HCT116 (cell line): ENCODE data around the gene CAP2. TPM values are rescaled to one million over a fixed set of nuclear protein-coding genes. Genes with fewer than 3 reads are reported as not detected.

Experiments
- ATAC-seq: fragments of 200-7000 bp; cut with Tn5 transposase; 2 replicates; pipeline ENCODE4 v1.9.1; 2020; ENCODE audit warnings: mild to moderate bottlenecking, moderate library complexity
- BruUV-seq: library from RNA; stranded (reverse); fragments of 400-500 nt; replicated peaks from 2 replicates; lab custom pipeline; 2021; lab: Mats Ljungman, UMichigan
- CTCF ChIA-PET: fragments of 300-600 bp; sonication (Branson Sonifier 250); formaldehyde crosslinking; loops from one replicate; lab custom pipeline; 2021; ENCODE audit warnings: antibody characterized with exemption; lab: Charles Lee
- POLR2A ChIA-PET: fragments of 300-600, 350-600 bp; sonication (Branson Sonifier 250); formaldehyde crosslinking; loops from one replicate; lab custom pipeline; 2021; ENCODE audit warnings: antibody characterized with exemption; lab: Charles Lee
- RAD21 ChIA-PET, 2 experiments: fragments of 300-600 bp; sonication (Branson Sonifier 250); formaldehyde crosslinking; loops; one replicate each; lab custom pipeline; 2023; ENCODE audit warnings: low total read pairs in 2 of 2; ENCODE audit not compliant: uncharacterized antibody in 2 of 2, unreplicated experiment in 2 of 2, low non-redundant PET in 1 of 2; lab: Charles Lee
- DNase-seq: peaks from one replicate; pipeline ENCODE4 v3.0.0-alpha.2; 2010; ENCODE audit warnings: low read depth, low spot score
- H2AFZ ChIP-seq: fragments of 200-600 bp; shearing (Covaris generic), sonication (generic); 2 replicates; pipeline ENCODE4 v1.6.1; 2017; ENCODE audit warnings: low read depth, mixed run types, mixed read lengths, antibody characterized with exemption, low read length; ENCODE audit not compliant: poor library complexity, severe bottlenecking
- H3K27ac ChIP-seq: 2 replicates; pipeline ENCODE4 v1.5.1; 2012; ENCODE audit warnings: low read depth, low read length
- H3K27me3 ChIP-seq: fragments of 200-600 bp; sonication (generic); 2 replicates; pipeline ENCODE4 v1.6.1; 2016; ENCODE audit warnings: mixed run types, low read length, mixed read lengths; ENCODE audit not compliant: insufficient read depth
- H3K36me3 ChIP-seq, 2 experiments: fragments of 200-500 bp in 1 of 2; fragments of 200-600 bp in 1 of 2; sonication (Bioruptor generic) in 1 of 2; sonication (generic) in 1 of 2; 2 replicates each; pipeline versions ENCODE4 v1.5.1 to v1.6.1; 2014 to 2016; ENCODE audit warnings: low read length in 2 of 2, inconsistent platforms in 1 of 2, mixed read lengths in 1 of 2, mixed run types in 1 of 2; ENCODE audit not compliant: insufficient read depth in 2 of 2, control insufficient read depth in 1 of 2
- H3K4me1 ChIP-seq, 2 experiments: fragments of 200-600 bp in 1 of 2; sonication (generic) in 1 of 2; 2 replicates each; pipeline versions ENCODE4 v1.5.1 to v1.6.1; 2012 to 2017; ENCODE audit warnings: low read length in 2 of 2, inconsistent platforms in 1 of 2, mild to moderate bottlenecking in 1 of 2, mixed read lengths in 1 of 2, mixed run types in 1 of 2, moderate library complexity in 1 of 2; ENCODE audit not compliant: insufficient read depth in 2 of 2, control insufficient read depth in 1 of 2
- H3K4me2 ChIP-seq: fragments of 200-600 bp; sonication (generic); 2 replicates; pipeline ENCODE4 v1.6.1; 2017; ENCODE audit warnings: mixed run types, low read length, mixed read lengths
- H3K4me3 ChIP-seq, 2 experiments: fragments of 200-600 bp in 1 of 2; sonication (generic) in 1 of 2; replicated peaks in 1 of 2; 2 replicates each; pipeline ENCODE4 v1.5.1; 2011 to 2016; ENCODE audit warnings: low read length in 2 of 2, control low read depth in 1 of 2, low read depth in 1 of 2, mild to moderate bottlenecking in 1 of 2, mixed read lengths in 1 of 2, mixed run types in 1 of 2
- H3K79me2 ChIP-seq: fragments of 200-600 bp; sonication (generic); 2 replicates; pipeline ENCODE4 v1.6.1; 2017; ENCODE audit warnings: mild to moderate bottlenecking, mixed run types, low read length, moderate library complexity, mixed read lengths; ENCODE audit not compliant: insufficient read depth
- H3K9ac ChIP-seq: fragments of 200-600 bp; sonication (generic); 2 replicates; pipeline ENCODE4 v1.6.1; 2016; ENCODE audit warnings: low read length, mixed read lengths
- H3K9me2 ChIP-seq: fragments of 200-600 bp; sonication (generic), shearing (Covaris generic); 2 replicates; pipeline ENCODE4 v1.6.1; 2017; ENCODE audit warnings: mixed run types, mild to moderate bottlenecking, moderate library complexity; ENCODE audit not compliant: insufficient read depth
- H3K9me3 ChIP-seq, 2 experiments: fragments of 200-500 bp in 1 of 2; fragments of 200-600 bp in 1 of 2; sonication (Bioruptor generic) in 1 of 2; sonication (generic) in 1 of 2; 2 replicates each; pipeline ENCODE4 v1.6.1; 2014 to 2017; ENCODE audit warnings: low read length in 2 of 2, mixed read lengths in 2 of 2, inconsistent platforms in 1 of 2, low read depth in 1 of 2, mild to moderate bottlenecking in 1 of 2, mixed run types in 1 of 2, moderate library complexity in 1 of 2; ENCODE audit not compliant: control insufficient read depth in 1 of 2, insufficient read depth in 1 of 2
- H4K20me1 ChIP-seq: fragments of 200-600 bp; sonication (generic), shearing (Covaris generic); 2 replicates; pipeline ENCODE4 v1.6.1; 2017; ENCODE audit warnings: mixed run types, mild to moderate bottlenecking, moderate library complexity; ENCODE audit not compliant: insufficient read depth
- CBX3 ChIP-seq: IDR thresholded peaks from 2 replicates; pipeline ENCODE4 v1.6.1; 2012; ENCODE audit warnings: low read depth
- EGR1 ChIP-seq: IDR thresholded peaks from 2 replicates; pipeline ENCODE4 v1.6.1; 2012; ENCODE audit warnings: low read depth
- FOSL1 ChIP-seq: IDR thresholded peaks from 2 replicates; pipeline ENCODE4 v1.6.1; 2012; ENCODE audit warnings: low read depth
- JUND ChIP-seq: IDR thresholded peaks from 2 replicates; pipeline ENCODE4 v1.6.1; 2012
- POLR2AphosphoS5 ChIP-seq: IDR thresholded peaks from 2 replicates; pipeline ENCODE4 v1.6.1; 2011; ENCODE audit warnings: mild to moderate bottlenecking, low read depth, low read length, moderate library complexity
- RAD21 ChIP-seq: IDR thresholded peaks from 2 replicates; pipeline ENCODE4 v1.6.1; 2012; ENCODE audit warnings: low read depth, mild to moderate bottlenecking
- SIN3A ChIP-seq: IDR thresholded peaks from 2 replicates; pipeline ENCODE4 v1.6.1; 2012; ENCODE audit warnings: low read depth
- SP1 ChIP-seq: IDR thresholded peaks from 2 replicates; pipeline ENCODE4 v1.6.1; 2012; ENCODE audit warnings: low read depth
- ZNF274 ChIP-seq: fragments of 200-500 bp; sonication (Bioruptor generic); IDR thresholded peaks from 2 replicates; pipeline ENCODE4 v1.6.1; 2014; ENCODE audit warnings: mild to moderate bottlenecking, low read depth, low read length, inconsistent platforms
- intact Hi-C: fragments of 100-400 bp; cut with micrococcal nuclease; formaldehyde crosslinking; loops from 2 replicates; pipeline ENCODE4 v1.10.0; 2022
- total RNA-seq: library from RNA; stranded (reverse); gene quantifications from one replicate; pipeline ENCODE4 v1.2.1, GENCODE V29; 2021; ENCODE audit not compliant: unreplicated experiment
- TF ChIP-seq, protein P1 (sequence below): IDR thresholded peaks from 2 replicates; pipeline ENCODE4 v1.6.1; 2012
- TF ChIP-seq, protein P2 (sequence below): IDR thresholded peaks from 2 replicates; pipeline ENCODE4 v1.6.1; 2012; ENCODE audit warnings: low read depth
- TF ChIP-seq, protein P3 (sequence below): IDR thresholded peaks from 2 replicates; pipeline ENCODE4 v1.6.1; 2012

Gene CAP2
- total RNA-seq, 1 experiment from 2014 or later: 3.8 TPM

DNA sequence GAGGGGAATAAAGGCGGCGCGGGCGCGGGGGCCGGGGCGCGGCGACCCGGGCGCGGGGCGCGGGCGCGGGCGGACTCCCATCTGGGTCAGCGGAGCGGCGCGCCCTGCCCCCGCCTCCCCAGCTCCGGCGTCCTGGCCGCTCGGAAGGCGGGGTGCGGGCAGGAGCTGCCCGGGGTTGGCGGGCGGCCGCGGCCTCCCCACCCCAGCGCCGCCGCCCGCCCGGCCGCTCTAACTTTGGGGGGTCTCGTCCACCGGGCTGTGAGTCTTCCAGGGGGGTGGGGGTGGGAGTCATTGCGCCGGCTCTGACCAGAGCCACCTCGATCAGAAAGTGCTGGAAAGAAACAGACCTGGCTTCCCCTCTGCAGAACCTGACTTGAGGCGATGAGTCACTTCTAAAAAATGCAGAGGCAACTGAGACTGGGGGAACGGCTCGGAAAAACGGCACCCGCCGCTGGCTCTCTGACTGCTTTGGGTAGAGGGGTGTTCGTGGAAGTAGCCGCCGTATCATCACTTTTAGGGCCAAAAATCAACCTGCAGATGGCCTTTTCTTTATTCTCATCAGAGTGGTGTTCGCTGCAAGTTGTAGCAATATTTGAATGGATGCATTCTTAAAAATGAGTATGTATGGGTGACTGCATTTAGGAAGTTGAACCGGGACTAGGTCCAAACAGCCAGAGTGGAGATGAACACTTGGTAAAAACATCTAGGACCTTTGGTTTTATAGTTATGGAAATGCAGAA lies 667 bp downstream of the CAP2 start:
- DNase-seq (peak; percentile 64), ATAC-seq (peak; percentile 84)
- RAD21 ChIA-PET: interaction anchor here in 1 of 2 experiments (0.7 kb wide), 2 partner anchors 112 kb away, joined by 3 to 5 read pairs; no protein-coding TSS in a partner anchor
- peak overlapping the region; percentile 67 for H3K9ac ChIP-seq
- intact Hi-C loops: no loop called here
- TF ChIP-seq SP1 (0 out of 2 replicates have a peak, but pooled peaks have one; percentile 26), EGR1 (no peak), RAD21 (no peak), FOSL1 (peak; percentile 80), CBX3 (no peak), ZNF274 (no peak), POLR2AphosphoS5 (peak; percentile 49; the same call in 1 of the 2 replicates), JUND (peak; percentile 85), SIN3A (peak; percentile 58; the same call in 1 of the 2 replicates)
- TF ChIP-seq, protein P1, sequence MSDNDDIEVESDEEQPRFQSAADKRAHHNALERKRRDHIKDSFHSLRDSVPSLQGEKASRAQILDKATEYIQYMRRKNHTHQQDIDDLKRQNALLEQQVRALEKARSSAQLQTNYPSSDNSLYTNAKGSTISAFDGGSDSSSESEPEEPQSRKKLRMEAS: no peak
- TF ChIP-seq, protein P2, sequence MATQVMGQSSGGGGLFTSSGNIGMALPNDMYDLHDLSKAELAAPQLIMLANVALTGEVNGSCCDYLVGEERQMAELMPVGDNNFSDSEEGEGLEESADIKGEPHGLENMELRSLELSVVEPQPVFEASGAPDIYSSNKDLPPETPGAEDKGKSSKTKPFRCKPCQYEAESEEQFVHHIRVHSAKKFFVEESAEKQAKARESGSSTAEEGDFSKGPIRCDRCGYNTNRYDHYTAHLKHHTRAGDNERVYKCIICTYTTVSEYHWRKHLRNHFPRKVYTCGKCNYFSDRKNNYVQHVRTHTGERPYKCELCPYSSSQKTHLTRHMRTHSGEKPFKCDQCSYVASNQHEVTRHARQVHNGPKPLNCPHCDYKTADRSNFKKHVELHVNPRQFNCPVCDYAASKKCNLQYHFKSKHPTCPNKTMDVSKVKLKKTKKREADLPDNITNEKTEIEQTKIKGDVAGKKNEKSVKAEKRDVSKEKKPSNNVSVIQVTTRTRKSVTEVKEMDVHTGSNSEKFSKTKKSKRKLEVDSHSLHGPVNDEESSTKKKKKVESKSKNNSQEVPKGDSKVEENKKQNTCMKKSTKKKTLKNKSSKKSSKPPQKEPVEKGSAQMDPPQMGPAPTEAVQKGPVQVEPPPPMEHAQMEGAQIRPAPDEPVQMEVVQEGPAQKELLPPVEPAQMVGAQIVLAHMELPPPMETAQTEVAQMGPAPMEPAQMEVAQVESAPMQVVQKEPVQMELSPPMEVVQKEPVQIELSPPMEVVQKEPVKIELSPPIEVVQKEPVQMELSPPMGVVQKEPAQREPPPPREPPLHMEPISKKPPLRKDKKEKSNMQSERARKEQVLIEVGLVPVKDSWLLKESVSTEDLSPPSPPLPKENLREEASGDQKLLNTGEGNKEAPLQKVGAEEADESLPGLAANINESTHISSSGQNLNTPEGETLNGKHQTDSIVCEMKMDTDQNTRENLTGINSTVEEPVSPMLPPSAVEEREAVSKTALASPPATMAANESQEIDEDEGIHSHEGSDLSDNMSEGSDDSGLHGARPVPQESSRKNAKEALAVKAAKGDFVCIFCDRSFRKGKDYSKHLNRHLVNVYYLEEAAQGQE: no peak
- TF ChIP-seq, protein P3, sequence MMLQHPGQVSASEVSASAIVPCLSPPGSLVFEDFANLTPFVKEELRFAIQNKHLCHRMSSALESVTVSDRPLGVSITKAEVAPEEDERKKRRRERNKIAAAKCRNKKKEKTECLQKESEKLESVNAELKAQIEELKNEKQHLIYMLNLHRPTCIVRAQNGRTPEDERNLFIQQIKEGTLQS: 0 out of 2 replicates have a peak, but pooled peaks have one; percentile 48
- H3K79me2 ChIP-seq: peaks cover 12% of the 10 kb centered on the region
- CTCF ChIA-PET: no interaction called here
- no peaks in the 10 kb centered on the region for H3K9me3 ChIP-seq
- no TSS peak for BruUV-seq
- no peaks in the 10 kb centered on the region for H3K9me2 ChIP-seq
- POLR2A ChIA-PET: interaction anchor here (0.6 to 0.7 kb wide), 2 partner anchors 60 to 147 kb away, joined by 3 read pairs; no protein-coding TSS in a partner anchor
- H3K27me3 ChIP-seq: no peaks in the 10 kb centered on the region
- H3K4me1 ChIP-seq: peaks cover 14 to 18% of the 10 kb centered on the region in 2 experiments
- peak overlapping the region; percentile 73 for H3K27ac ChIP-seq
- H3K4me2 ChIP-seq: peak overlapping the region; percentile 94
- H2AFZ ChIP-seq: peak overlapping the region; percentile 36
- H4K20me1 ChIP-seq: no peaks in the 10 kb centered on the region
- peak overlapping the region; percentile 55 to 76 for H3K4me3 ChIP-seq
- H3K36me3 ChIP-seq: no peaks in the 10 kb centered on the region
